Neutrophil (primary cell): ENCODE measurements around the gene SLC2A6.

Source experiments
- H3K27ac ChIP-seq: fragments of 200-600 bp; sonication (generic); 2 replicates; pipeline ENCODE4 v1.5.1; 2016; ENCODE audit warnings: mild to moderate bottlenecking, moderate library complexity
- H3K27me3 ChIP-seq: fragments of 200-600 bp; sonication (generic); 2 replicates; pipeline ENCODE4 v1.6.0; 2016; ENCODE audit warnings: mild to moderate bottlenecking
- H3K36me3 ChIP-seq: fragments of 200-600 bp; sonication (generic); 2 replicates; pipeline ENCODE4 v1.5.1; 2017
- H3K4me1 ChIP-seq, 2 experiments: fragments of 200-600 bp in 1 of 2; sonication (generic) in 1 of 2; 1 replicate in 1 of 2; 2 replicates in 1 of 2; pipeline versions ENCODE4 v1.5.1 to v1.6.1; 2013 to 2016; ENCODE audit warnings: low read depth in 1 of 2, low read length in 1 of 2, mild to moderate bottlenecking in 1 of 2, moderate library complexity in 1 of 2; ENCODE audit not compliant: control insufficient read depth in 1 of 2, insufficient read depth in 1 of 2
- H3K4me3 ChIP-seq, 2 experiments: fragments of 200-600 bp in 1 of 2; sonication (generic) in 1 of 2; 1 replicate in 1 of 2; 2 replicates in 1 of 2; pipeline ENCODE4 v1.5.1; 2013 to 2016; ENCODE audit warnings: low read depth in 1 of 2, low read length in 1 of 2, mild to moderate bottlenecking in 1 of 2, moderate library complexity in 1 of 2
- H3K9me3 ChIP-seq: fragments of 200-600 bp; sonication (generic); 2 replicates; pipeline ENCODE4 v1.5.1; 2016
- CTCF ChIP-seq: fragments of 200-600 bp; sonication (generic); IDR thresholded peaks from 2 replicates; pipeline ENCODE4 v1.5.1; 2016; ENCODE audit warnings: antibody characterized with exemption

SLC2A6 gene

GRCh38 chr9:133509179-133510083 is 30.5 kb upstream of the SLC2A6 start:
- no peak overlapping the region for H3K4me3 ChIP-seq
- H3K36me3 ChIP-seq = no peaks in the 10 kb centered on the region
- peaks cover 41% of the 10 kb centered on the region for H3K27me3 ChIP-seq
- H3K4me1 ChIP-seq = no peaks in the 10 kb centered on the region
- no peak for TF ChIP-seq CTCF
- no peaks in the 10 kb centered on the region for H3K9me3 ChIP-seq
- H3K27ac ChIP-seq = no peak overlapping the region

- Histone ChIP-seq H3K27ac (no peak overlapping the region), H3K4me1 (no peaks in the 10 kb centered on the region), H3K27me3 (peaks cover 41% of the 10 kb centered on the region), H3K4me3 (no peak overlapping the region), H3K36me3 (no peaks in the 10 kb centered on the region), H3K9me3 (no peaks in the 10 kb centered on the region)
- TF ChIP-seq CTCF = no peak
Measured at GRCh38 chr9:133508046-133508445, 29.1 kb upstream of the SLC2A6 start.

GRCh38 chr9:133507246-133507965 is 28.5 kb upstream of the SLC2A6 start:
- H3K27me3 ChIP-seq = peaks cover 41% of the 10 kb centered on the region
- no peak overlapping the region for H3K27ac ChIP-seq
- H3K36me3 ChIP-seq = no peaks in the 10 kb centered on the region
- no peak overlapping the region for H3K4me3 ChIP-seq
- H3K4me1 ChIP-seq = no peaks in the 10 kb centered on the region
- H3K9me3 ChIP-seq = no peaks in the 10 kb centered on the region
- no peak for TF ChIP-seq CTCF

- no peaks in the 10 kb centered on the region for H3K36me3 ChIP-seq
- H3K27me3 ChIP-seq = peaks cover 41% of the 10 kb centered on the region
- no peak overlapping the region for H3K27ac ChIP-seq
- no peaks in the 10 kb centered on the region for H3K4me1 ChIP-seq
- TF ChIP-seq CTCF = no peak
- no peak overlapping the region for H3K4me3 ChIP-seq
- no peaks in the 10 kb centered on the region for H3K9me3 ChIP-seq
Measured at GRCh38 chr9:133506653-133507038, 27.7 kb upstream of the SLC2A6 start.

- Histone ChIP-seq H3K27me3 (peaks cover 41% of the 10 kb centered on the region), H3K27ac (no peak overlapping the region), H3K9me3 (no peaks in the 10 kb centered on the region), H3K4me1 (no peaks in the 10 kb centered on the region), H3K36me3 (no peaks in the 10 kb centered on the region), H3K4me3 (no peak overlapping the region)
- TF ChIP-seq CTCF = no peak
Measured at GRCh38 chr9:133505901-133506652, 27.2 kb upstream of the SLC2A6 start.
